WTC11 (cell line): ENCODE measurements around the gene RGS21. TPM values are rescaled to one million over a fixed set of nuclear protein-coding genes. Genes with fewer than 3 reads are reported as not detected.

ENCODE experiments used
- ATAC-seq: fragments of 200-7000 bp; cut with Tn5 transposase; 2 replicates; pipeline ENCODE4 v1.10.0; 2021; ENCODE audit warnings: mild to moderate bottlenecking, moderate library complexity
- CTCF ChIA-PET: fragments of 300-600 bp; sonication (Branson Sonifier 250); formaldehyde crosslinking; loops from one replicate; lab custom pipeline; 2021; ENCODE audit warnings: antibody characterized with exemption; lab: Charles Lee
- POLR2A ChIA-PET: fragments of 350-600 bp; sonication (Branson Sonifier 250); formaldehyde crosslinking; loops from one replicate; lab custom pipeline; 2021; ENCODE audit warnings: antibody characterized with exemption; lab: Charles Lee
- DNase-seq: peaks from one replicate; pipeline ENCODE4 v3.0.0; 2021; ENCODE audit warnings: low spot score
- H3K27ac Mint-ChIP-seq: 2 replicates; pipeline ENCODE4 v1.8.0; 2021; ENCODE audit warnings: mixed read lengths
- H3K27me3 Mint-ChIP-seq: 2 replicates; pipeline ENCODE4 v1.8.0; 2021; ENCODE audit warnings: low read depth, mild to moderate bottlenecking, moderate library complexity, mixed read lengths
- H3K36me3 Mint-ChIP-seq: 2 replicates; pipeline ENCODE4 v1.8.0; 2021; ENCODE audit warnings: mixed read lengths
- H3K4me1 Mint-ChIP-seq: 2 replicates; pipeline ENCODE4 v1.8.0; 2022; ENCODE audit warnings: mixed read lengths
- H3K4me3 Mint-ChIP-seq: 2 replicates; pipeline ENCODE4 v1.8.0; 2021; ENCODE audit warnings: mild to moderate bottlenecking, moderate library complexity, mixed read lengths
- H3K9me3 Mint-ChIP-seq: 2 replicates; pipeline ENCODE4 v1.8.0; 2021; ENCODE audit warnings: mixed read lengths
- ETV6 ChIP-seq: sonication (generic); formaldehyde crosslinking; IDR thresholded peaks from 2 replicates; pipeline ENCODE4 v1.8.1; 2022; ENCODE audit warnings: mild to moderate bottlenecking, missing genetic modification reagents
- IRF1 ChIP-seq: sonication (generic); formaldehyde crosslinking; IDR thresholded peaks from 2 replicates; pipeline ENCODE4 v1.8.0; 2023; ENCODE audit warnings: missing genetic modification reagents
- JUN ChIP-seq: sonication (generic); formaldehyde crosslinking; IDR thresholded peaks from 2 replicates; pipeline ENCODE4 v1.8.0; 2023; ENCODE audit warnings: mild to moderate bottlenecking, missing genetic modification reagents
- NFATC4 ChIP-seq: fragments of 250-450 bp; sonication (Bioruptor Pico); IDR thresholded peaks from 2 replicates; pipeline ENCODE4 v1.9.0; 2021; ENCODE audit warnings: mild to moderate bottlenecking
- PRDM15 ChIP-seq: sonication (generic); formaldehyde crosslinking; IDR thresholded peaks from 2 replicates; pipeline ENCODE4 v1.8.0; 2022; ENCODE audit warnings: missing genetic modification reagents
- TEAD1 ChIP-seq: sonication (generic); formaldehyde crosslinking; IDR thresholded peaks from 2 replicates; pipeline ENCODE4 v1.8.0; 2022; ENCODE audit warnings: mild to moderate bottlenecking, missing genetic modification reagents
- ZNF138 ChIP-seq: sonication (generic); formaldehyde crosslinking; conservative IDR thresholded peaks from 2 replicates; pipeline ENCODE4 v1.8.1; 2022; ENCODE audit warnings: mild to moderate bottlenecking, moderate library complexity, missing genetic modification reagents
- ZNF219 ChIP-seq: sonication (generic); formaldehyde crosslinking; IDR thresholded peaks from 2 replicates; pipeline ENCODE4 v1.8.0; 2023; ENCODE audit warnings: missing genetic modification reagents, mild to moderate bottlenecking, borderline replicate concordance
- ZNF423 ChIP-seq: fragments of 250-450 bp; sonication (Bioruptor Pico); IDR thresholded peaks from 2 replicates; pipeline ENCODE4 v2.1.2; 2022; ENCODE audit warnings: mild to moderate bottlenecking, moderate library complexity
- ZNF512 ChIP-seq: sonication (generic); formaldehyde crosslinking; IDR thresholded peaks from 2 replicates; pipeline ENCODE4 v1.8.1; 2022; ENCODE audit warnings: missing genetic modification reagents, borderline replicate concordance
- total RNA-seq: library from RNA; stranded (reverse); gene quantifications from 3 replicates; pipeline ENCODE4 v1.2.3, GENCODE V29; 2021
- TF ChIP-seq, protein P1 (sequence below): sonication (generic); formaldehyde crosslinking; IDR thresholded peaks from 2 replicates; pipeline ENCODE4 v1.8.0; 2022; ENCODE audit warnings: mild to moderate bottlenecking, missing genetic modification reagents
- TF ChIP-seq, protein P2 (sequence below): fragments of 250-450 bp; sonication (Bioruptor Pico); IDR thresholded peaks from 2 replicates; pipeline ENCODE4 v1.9.0; 2021; ENCODE audit warnings: mild to moderate bottlenecking, borderline replicate concordance
- TF ChIP-seq, protein P3 (sequence below): sonication (generic); formaldehyde crosslinking; IDR thresholded peaks from 2 replicates; pipeline ENCODE4 v1.8.1; 2022; ENCODE audit warnings: mild to moderate bottlenecking, moderate library complexity, missing genetic modification reagents
- TF ChIP-seq, protein P4 (sequence below): fragments of 250-450 bp; sonication (Bioruptor Pico); IDR thresholded peaks from 2 replicates; pipeline ENCODE4 v1.9.0; 2021; ENCODE audit warnings: moderate library complexity, mild to moderate bottlenecking, inconsistent platforms, borderline replicate concordance

Gene RGS21
- total RNA-seq, 1 experiment from 2014 or later: not detected

GRCh38 chr1:192363177-192363576, 46.4 kb downstream of the RGS21 start:
- H3K27me3 Mint-ChIP-seq: no peaks in the 10 kb centered on the region
- CTCF ChIA-PET: no interaction called here
- peak; percentile 56 for ATAC-seq
- no peak for DNase-seq
- no peaks in the 10 kb centered on the region for H3K36me3 Mint-ChIP-seq
- TF ChIP-seq ZNF138 (CRISPR knock-in tag) (no peak), JUN (no peak)
- H3K4me1 Mint-ChIP-seq: peaks cover 4% of the 10 kb centered on the region; the same call in 1 of the 2 replicates
- H3K9me3 Mint-ChIP-seq: no peaks in the 10 kb centered on the region
- no peak overlapping the region for H3K4me3 Mint-ChIP-seq
- no peak overlapping the region for H3K27ac Mint-ChIP-seq
- POLR2A ChIA-PET: no interaction called here

DNA sequence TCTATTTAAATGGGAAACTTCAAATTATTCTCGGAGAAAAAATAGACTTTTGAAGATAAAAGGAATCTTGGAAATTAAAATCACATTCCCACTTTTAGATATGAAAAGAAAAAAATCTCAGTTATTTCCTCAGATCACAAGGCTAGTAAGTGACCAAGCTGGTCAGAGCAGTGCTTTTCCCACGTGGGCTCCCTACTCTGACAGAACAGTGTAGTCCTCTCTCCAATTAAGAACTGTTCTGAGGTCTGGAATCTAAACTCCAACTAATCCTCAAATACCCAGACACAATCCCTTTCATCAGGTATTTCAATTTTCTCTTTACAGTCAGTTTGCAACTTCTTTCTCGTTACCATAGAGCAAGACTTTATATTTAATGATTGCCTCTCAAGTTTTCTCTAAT, 50.6 kb downstream of the RGS21 start:
- Mint-ChIP-seq H3K4me3 (no peak overlapping the region), H3K9me3 (no peaks in the 10 kb centered on the region), H3K27ac (no peak overlapping the region), H3K4me1 (peaks cover 9% of the 10 kb centered on the region; the same call in 1 of the 2 replicates), H3K27me3 (no peaks in the 10 kb centered on the region), H3K36me3 (no peaks in the 10 kb centered on the region)
- TF ChIP-seq, protein P1, sequence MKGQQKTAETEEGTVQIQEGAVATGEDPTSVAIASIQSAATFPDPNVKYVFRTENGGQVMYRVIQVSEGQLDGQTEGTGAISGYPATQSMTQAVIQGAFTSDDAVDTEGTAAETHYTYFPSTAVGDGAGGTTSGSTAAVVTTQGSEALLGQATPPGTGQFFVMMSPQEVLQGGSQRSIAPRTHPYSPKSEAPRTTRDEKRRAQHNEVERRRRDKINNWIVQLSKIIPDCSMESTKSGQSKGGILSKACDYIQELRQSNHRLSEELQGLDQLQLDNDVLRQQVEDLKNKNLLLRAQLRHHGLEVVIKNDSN (CRISPR knock-in tag): no peak
- no peak for TF ChIP-seq JUN
- TF ChIP-seq, protein P2, sequence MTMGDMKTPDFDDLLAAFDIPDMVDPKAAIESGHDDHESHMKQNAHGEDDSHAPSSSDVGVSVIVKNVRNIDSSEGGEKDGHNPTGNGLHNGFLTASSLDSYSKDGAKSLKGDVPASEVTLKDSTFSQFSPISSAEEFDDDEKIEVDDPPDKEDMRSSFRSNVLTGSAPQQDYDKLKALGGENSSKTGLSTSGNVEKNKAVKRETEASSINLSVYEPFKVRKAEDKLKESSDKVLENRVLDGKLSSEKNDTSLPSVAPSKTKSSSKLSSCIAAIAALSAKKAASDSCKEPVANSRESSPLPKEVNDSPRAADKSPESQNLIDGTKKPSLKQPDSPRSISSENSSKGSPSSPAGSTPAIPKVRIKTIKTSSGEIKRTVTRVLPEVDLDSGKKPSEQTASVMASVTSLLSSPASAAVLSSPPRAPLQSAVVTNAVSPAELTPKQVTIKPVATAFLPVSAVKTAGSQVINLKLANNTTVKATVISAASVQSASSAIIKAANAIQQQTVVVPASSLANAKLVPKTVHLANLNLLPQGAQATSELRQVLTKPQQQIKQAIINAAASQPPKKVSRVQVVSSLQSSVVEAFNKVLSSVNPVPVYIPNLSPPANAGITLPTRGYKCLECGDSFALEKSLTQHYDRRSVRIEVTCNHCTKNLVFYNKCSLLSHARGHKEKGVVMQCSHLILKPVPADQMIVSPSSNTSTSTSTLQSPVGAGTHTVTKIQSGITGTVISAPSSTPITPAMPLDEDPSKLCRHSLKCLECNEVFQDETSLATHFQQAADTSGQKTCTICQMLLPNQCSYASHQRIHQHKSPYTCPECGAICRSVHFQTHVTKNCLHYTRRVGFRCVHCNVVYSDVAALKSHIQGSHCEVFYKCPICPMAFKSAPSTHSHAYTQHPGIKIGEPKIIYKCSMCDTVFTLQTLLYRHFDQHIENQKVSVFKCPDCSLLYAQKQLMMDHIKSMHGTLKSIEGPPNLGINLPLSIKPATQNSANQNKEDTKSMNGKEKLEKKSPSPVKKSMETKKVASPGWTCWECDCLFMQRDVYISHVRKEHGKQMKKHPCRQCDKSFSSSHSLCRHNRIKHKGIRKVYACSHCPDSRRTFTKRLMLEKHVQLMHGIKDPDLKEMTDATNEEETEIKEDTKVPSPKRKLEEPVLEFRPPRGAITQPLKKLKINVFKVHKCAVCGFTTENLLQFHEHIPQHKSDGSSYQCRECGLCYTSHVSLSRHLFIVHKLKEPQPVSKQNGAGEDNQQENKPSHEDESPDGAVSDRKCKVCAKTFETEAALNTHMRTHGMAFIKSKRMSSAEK (CRISPR knock-in tag): no peak
- no peak for TF ChIP-seq ZNF138 (CRISPR knock-in tag)
- no peak for TF ChIP-seq ZNF512 (CRISPR knock-in tag)
- no peak for TF ChIP-seq IRF1
- no peak for TF ChIP-seq NFATC4
- TF ChIP-seq, protein P3, sequence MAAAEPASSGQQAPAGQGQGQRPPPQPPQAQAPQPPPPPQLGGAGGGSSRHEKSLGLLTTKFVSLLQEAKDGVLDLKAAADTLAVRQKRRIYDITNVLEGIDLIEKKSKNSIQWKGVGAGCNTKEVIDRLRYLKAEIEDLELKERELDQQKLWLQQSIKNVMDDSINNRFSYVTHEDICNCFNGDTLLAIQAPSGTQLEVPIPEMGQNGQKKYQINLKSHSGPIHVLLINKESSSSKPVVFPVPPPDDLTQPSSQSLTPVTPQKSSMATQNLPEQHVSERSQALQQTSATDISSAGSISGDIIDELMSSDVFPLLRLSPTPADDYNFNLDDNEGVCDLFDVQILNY (CRISPR knock-in tag): no peak
- TF ChIP-seq, protein P4, sequence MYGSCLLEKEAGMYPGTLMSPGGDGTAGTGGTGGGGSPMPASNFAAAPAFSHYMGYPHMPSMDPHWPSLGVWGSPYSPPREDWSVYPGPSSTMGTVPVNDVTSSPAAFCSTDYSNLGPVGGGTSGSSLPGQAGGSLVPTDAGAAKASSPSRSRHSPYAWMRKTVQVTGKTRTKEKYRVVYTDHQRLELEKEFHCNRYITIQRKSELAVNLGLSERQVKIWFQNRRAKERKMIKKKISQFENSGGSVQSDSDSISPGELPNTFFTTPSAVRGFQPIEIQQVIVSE (CRISPR knock-in tag): no peak
- no peak for TF ChIP-seq ZNF423 (CRISPR knock-in tag)
- no peak for TF ChIP-seq ZNF219 (CRISPR knock-in tag)
- no peak for TF ChIP-seq PRDM15 (CRISPR knock-in tag)
- TF ChIP-seq TEAD1 (CRISPR knock-in tag): no peak
- no peak for TF ChIP-seq ETV6 (CRISPR knock-in tag)
- DNase-seq (no peak), ATAC-seq (peak; percentile 51)
- ChIA-PET POLR2A (no interaction called here), CTCF (no interaction called here)
